Heart left ventricle (tissue), 13 donors: Measurements from ENCODE around the gene XPR1.

Experiments used
- POLR2A ChIP-seq, 2 donors: fragments of 450-650 bp; IDR thresholded peaks; one replicate each; pipeline ENCODE4 v1.6.1; 2017; ENCODE audit warnings: antibody characterized with exemption in 2 of 2, mild to moderate bottlenecking in 2 of 2, moderate library complexity in 2 of 2
- TF ChIP-seq, protein P1 (sequence below), 12 donors: fragments of 200-600 bp; sonication (generic) in 4 of 12; IDR thresholded peaks; one replicate each; pipeline versions ENCODE4 v1.5.0 to v1.8.0; 2018 to 2022; ENCODE audit warnings: antibody characterized with exemption in 12 of 12, mild to moderate bottlenecking in 5 of 12
- donor health status: ischemic (EF 13 %, LVEDD 7.1; RV severe dilation, severe dysfunction).
- donor health status: DM: no; HTN: yes; CAD: no.
- donor health status: DM: no; HTN: no; CAD: no.
- donor health status: ischemic (EF 25% LVEDD 6.9; RV normal size, moderate dysfunction).
- donor health status: ischemic (EF 25% LVEDD 5.7; RV mildly dilated, moderate dysfunction).
- donor health status: ischemic (EF 35%, LVEDD 5.7; RV mildly dilated, moderate dysfunction).
- donor health status: nonischemic (EF 11% LVEDD 7.7; RV severe dilation, severe dysfunction).
- donor health status: DM: yes; HTN: yes; CAD: no.
- donor health status: PGD.
- donor health status: ischemic (EF 29% LVEDD 5.4; RV normal size, mild dysfunction).
- donor health status: nonischemic (EF 23%, LVEDD 6.1; RV moderate dilation, normal function).

GRCh38 chr1:180757657-180758056, 125.8 kb downstream of the XPR1 start:
- TF ChIP-seq, protein P1, sequence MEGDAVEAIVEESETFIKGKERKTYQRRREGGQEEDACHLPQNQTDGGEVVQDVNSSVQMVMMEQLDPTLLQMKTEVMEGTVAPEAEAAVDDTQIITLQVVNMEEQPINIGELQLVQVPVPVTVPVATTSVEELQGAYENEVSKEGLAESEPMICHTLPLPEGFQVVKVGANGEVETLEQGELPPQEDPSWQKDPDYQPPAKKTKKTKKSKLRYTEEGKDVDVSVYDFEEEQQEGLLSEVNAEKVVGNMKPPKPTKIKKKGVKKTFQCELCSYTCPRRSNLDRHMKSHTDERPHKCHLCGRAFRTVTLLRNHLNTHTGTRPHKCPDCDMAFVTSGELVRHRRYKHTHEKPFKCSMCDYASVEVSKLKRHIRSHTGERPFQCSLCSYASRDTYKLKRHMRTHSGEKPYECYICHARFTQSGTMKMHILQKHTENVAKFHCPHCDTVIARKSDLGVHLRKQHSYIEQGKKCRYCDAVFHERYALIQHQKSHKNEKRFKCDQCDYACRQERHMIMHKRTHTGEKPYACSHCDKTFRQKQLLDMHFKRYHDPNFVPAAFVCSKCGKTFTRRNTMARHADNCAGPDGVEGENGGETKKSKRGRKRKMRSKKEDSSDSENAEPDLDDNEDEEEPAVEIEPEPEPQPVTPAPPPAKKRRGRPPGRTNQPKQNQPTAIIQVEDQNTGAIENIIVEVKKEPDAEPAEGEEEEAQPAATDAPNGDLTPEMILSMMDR (IDR thresholded peaks at IDR 0.05): no peak
- TF ChIP-seq POLR2A (IDR thresholded peaks at IDR 0.05): no peak
